Body of pancreas (tissue), 4 donors: ENCODE results near the gene TMEM121.

Experiments used
- POLR2A ChIP-seq, 3 donors: fragments of 450-650 bp; IDR thresholded peaks; one replicate each; pipeline ENCODE4 v1.6.1; 2016; ENCODE audit warnings: antibody characterized with exemption in 3 of 3, mild to moderate bottlenecking in 2 of 3
- TF ChIP-seq, protein P1 (sequence below), 7 experiments: fragments of 450-650 bp in 4 of 7; fragments of 200-600 bp in 3 of 7; sonication (generic) in 3 of 7; IDR thresholded peaks; one replicate each; pipeline ENCODE4 v1.5.1; 2016 to 2019; ENCODE audit warnings: antibody characterized with exemption in 7 of 7

DNA sequence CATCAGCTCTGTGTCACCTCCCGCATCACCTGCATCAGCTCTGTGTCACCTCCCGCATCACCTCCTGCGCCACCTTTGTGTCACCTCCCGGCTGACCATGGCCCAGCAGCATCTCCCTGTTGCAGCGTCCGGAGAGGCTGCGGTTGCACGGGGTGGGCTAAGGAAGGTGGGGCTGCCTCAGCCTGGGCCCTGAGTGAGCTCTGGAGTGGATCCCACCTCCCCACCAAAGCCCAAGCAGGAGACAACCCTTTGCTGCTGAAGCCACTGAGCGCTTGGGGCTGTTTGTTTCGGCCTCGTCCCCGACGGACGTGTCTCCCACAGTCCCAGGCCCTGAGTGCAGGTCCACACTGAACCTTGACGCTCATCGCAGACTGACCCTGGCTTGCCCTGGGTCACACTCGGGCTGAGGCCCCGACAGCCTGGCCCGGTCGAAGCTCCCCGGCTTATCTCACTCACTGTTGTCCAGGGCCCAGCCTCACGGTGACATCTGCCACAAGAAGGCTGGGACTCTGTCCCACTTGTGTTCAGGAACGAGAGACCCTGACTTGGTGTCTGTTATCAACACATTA, 12.2 kb downstream of the TMEM121 start:
- TF ChIP-seq, protein P1, sequence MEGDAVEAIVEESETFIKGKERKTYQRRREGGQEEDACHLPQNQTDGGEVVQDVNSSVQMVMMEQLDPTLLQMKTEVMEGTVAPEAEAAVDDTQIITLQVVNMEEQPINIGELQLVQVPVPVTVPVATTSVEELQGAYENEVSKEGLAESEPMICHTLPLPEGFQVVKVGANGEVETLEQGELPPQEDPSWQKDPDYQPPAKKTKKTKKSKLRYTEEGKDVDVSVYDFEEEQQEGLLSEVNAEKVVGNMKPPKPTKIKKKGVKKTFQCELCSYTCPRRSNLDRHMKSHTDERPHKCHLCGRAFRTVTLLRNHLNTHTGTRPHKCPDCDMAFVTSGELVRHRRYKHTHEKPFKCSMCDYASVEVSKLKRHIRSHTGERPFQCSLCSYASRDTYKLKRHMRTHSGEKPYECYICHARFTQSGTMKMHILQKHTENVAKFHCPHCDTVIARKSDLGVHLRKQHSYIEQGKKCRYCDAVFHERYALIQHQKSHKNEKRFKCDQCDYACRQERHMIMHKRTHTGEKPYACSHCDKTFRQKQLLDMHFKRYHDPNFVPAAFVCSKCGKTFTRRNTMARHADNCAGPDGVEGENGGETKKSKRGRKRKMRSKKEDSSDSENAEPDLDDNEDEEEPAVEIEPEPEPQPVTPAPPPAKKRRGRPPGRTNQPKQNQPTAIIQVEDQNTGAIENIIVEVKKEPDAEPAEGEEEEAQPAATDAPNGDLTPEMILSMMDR (IDR thresholded peaks at IDR 0.05) = no peak
- no peak for TF ChIP-seq POLR2A (IDR thresholded peaks at IDR 0.05)
